ENCODE measurements around the gene CALCOCO1. TPM values are rescaled to one million over a fixed set of nuclear protein-coding genes. Genes with fewer than 3 reads are reported as not detected.

The CALCOCO1 gene
- total RNA-seq (2021) (21.2 to 28.2 TPM (median 27.0 TPM) in 3 replicates), Bru-seq, nascent RNA (percentile 48 among the genes with signal in this experiment)
- long read RNA-seq, experiment 1, full-length matches to known transcripts: 50 of 82 reads
- long read RNA-seq, experiment 1, partial matches to known transcripts: 12 of 82 reads
- long read RNA-seq, experiment 1, other reads (novel, unspliced or antisense): 20 of 82 reads
- long read RNA-seq, experiment 2, partial matches to known transcripts: 13 of 22 reads
- long read RNA-seq, experiment 2, other reads (novel, unspliced or antisense): 6 of 22 reads
- long read RNA-seq, experiment 3, partial matches to known transcripts: 1 of 3 reads
- long read RNA-seq, experiment 3, other reads (novel, unspliced or antisense): 1 of 3 reads

DNA sequence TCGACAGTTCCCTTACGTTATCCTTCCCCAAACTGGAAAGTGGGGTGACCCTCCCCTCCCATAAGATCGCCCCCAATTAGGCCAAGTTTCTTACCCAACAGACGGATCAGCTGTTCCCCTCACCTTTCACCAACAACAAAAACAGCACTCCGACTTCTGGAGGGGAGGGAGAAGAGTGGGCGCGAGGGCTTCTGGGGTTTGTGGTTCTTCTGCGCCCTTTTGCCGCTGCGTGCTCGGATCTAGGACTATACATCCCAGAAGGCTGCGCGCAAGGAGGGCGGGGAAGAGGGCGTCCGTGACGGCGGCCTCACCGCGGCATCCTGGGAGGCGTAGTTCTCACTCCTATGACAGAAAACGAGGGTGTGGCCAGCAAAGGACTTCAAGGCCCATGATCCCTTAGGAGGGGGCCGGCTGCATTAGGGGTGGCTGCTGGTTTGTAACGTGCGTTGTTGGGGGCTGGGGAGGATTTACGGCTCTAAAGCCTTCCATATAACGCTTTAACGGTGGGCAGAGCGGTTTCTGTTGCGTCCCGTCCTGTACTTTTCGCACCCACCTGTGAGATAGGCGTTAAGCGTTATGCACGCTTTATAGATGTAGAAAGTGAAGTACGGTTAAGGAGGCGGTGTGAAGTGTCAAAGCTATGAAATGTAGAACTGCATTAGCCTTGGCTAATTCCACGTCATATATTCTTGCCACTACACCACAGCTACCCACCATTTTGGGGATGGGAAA is at the start of gene CALCOCO1:
Gene CALCOCO1 (minus strand): TSS at position 143 of the 732 bp plus-strand sequence. CDS start 2,210 bp downstream, outside the sequence.
- Mint-ChIP-seq H3K36me3 (no peaks in the 10 kb centered on the region), H3K27me3 (ENCODE audit: low read depth) (peaks cover 3% of the 10 kb centered on the region; the same call in 1 of the 2 replicates), H3K27ac (peak within 1 kb of the TSS; percentile 88), H3K4me3 (peak within 1 kb of the TSS; percentile 94), H3K9me3 (peaks cover 4% of the 10 kb centered on the region), H3K4me1 (peaks cover 27% of the 10 kb centered on the region)
- POLR2A ChIA-PET: interaction anchor here (0.6 to 1.8 kb wide), 5 partner anchors 10 to 305 kb away, joined by 3 to 5 read pairs (median 4); partner anchors contain the start of gene ATP5MC2
- ATAC-seq (peak; percentile 98), DNase-seq (ENCODE audit: low spot score) (peak; percentile 98)
- CTCF ChIA-PET: interaction anchor here (0.7 to 13.8 kb wide), 8 partner anchors 10 to 258 kb away, joined by 3 to 191 read pairs (median 4); partner anchors contain the start of genes ATP5MC2, HOXC10 and TARBP2
- TF ChIP-seq FOXK1 (CRISPR knock-in tag; IDR thresholded peaks at IDR 0.05): peak; percentile 94
- TF ChIP-seq MXD4 (CRISPR knock-in tag; IDR thresholded peaks at IDR 0.05; ENCODE audit: borderline replicate concordance): no peak
- TF ChIP-seq, protein P1, sequence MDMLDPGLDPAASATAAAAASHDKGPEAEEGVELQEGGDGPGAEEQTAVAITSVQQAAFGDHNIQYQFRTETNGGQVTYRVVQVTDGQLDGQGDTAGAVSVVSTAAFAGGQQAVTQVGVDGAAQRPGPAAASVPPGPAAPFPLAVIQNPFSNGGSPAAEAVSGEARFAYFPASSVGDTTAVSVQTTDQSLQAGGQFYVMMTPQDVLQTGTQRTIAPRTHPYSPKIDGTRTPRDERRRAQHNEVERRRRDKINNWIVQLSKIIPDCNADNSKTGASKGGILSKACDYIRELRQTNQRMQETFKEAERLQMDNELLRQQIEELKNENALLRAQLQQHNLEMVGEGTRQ (CRISPR knock-in tag; IDR thresholded peaks at IDR 0.05): peak; percentile 68
- TF ChIP-seq MYBL2 (CRISPR knock-in tag; IDR thresholded peaks at IDR 0.05): no peak
- TF ChIP-seq, protein P2, sequence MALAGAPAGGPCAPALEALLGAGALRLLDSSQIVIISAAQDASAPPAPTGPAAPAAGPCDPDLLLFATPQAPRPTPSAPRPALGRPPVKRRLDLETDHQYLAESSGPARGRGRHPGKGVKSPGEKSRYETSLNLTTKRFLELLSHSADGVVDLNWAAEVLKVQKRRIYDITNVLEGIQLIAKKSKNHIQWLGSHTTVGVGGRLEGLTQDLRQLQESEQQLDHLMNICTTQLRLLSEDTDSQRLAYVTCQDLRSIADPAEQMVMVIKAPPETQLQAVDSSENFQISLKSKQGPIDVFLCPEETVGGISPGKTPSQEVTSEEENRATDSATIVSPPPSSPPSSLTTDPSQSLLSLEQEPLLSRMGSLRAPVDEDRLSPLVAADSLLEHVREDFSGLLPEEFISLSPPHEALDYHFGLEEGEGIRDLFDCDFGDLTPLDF (CRISPR knock-in tag; IDR thresholded peaks at IDR 0.05): no peak
- peak; percentile 31; the same call in 1 of the 2 replicates for TF ChIP-seq CREM (CRISPR knock-in tag; IDR thresholded peaks at IDR 0.05)
- TF ChIP-seq, protein P3, sequence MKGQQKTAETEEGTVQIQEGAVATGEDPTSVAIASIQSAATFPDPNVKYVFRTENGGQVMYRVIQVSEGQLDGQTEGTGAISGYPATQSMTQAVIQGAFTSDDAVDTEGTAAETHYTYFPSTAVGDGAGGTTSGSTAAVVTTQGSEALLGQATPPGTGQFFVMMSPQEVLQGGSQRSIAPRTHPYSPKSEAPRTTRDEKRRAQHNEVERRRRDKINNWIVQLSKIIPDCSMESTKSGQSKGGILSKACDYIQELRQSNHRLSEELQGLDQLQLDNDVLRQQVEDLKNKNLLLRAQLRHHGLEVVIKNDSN (CRISPR knock-in tag; IDR thresholded peaks at IDR 0.05): peak; percentile 60; the same call in 1 of the 2 replicates
- no peak for TF ChIP-seq ZNF423 (CRISPR knock-in tag; IDR thresholded peaks at IDR 0.05)
- 0 out of 2 replicates have a peak, but pooled peaks have one; percentile 51 for TF ChIP-seq MAX (CRISPR knock-in tag; IDR thresholded peaks at IDR 0.05)
- TF ChIP-seq ZNF232 (CRISPR knock-in tag; IDR thresholded peaks at IDR 0.05): no peak
- TF ChIP-seq, protein P4, sequence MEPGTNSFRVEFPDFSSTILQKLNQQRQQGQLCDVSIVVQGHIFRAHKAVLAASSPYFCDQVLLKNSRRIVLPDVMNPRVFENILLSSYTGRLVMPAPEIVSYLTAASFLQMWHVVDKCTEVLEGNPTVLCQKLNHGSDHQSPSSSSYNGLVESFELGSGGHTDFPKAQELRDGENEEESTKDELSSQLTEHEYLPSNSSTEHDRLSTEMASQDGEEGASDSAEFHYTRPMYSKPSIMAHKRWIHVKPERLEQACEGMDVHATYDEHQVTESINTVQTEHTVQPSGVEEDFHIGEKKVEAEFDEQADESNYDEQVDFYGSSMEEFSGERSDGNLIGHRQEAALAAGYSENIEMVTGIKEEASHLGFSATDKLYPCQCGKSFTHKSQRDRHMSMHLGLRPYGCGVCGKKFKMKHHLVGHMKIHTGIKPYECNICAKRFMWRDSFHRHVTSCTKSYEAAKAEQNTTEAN (CRISPR knock-in tag; IDR thresholded peaks at IDR 0.05): 0 out of 2 replicates have a peak, but pooled peaks have one; percentile 18
- no peak for TF ChIP-seq JAZF1 (CRISPR knock-in tag; IDR thresholded peaks at IDR 0.05)
- TF ChIP-seq FOXJ3 (CRISPR knock-in tag; IDR thresholded peaks at IDR 0.05; ENCODE audit: borderline replicate concordance): no peak
- peak; percentile 99 for TF ChIP-seq SP1 (CRISPR knock-in tag; conservative IDR thresholded peaks at IDR 0.05)
- TF ChIP-seq GABPB1 (CRISPR knock-in tag; IDR thresholded peaks at IDR 0.05): 0 out of 2 replicates have a peak, but pooled peaks have one; percentile 11

GRCh38 chr12:53776872-53777271 is 49.6 kb upstream of the CALCOCO1 start:
- DNase-seq (ENCODE audit: low spot score) (no peak), ATAC-seq (no peak)
- POLR2A ChIA-PET: no interaction called here
- Mint-ChIP-seq H3K27me3 (ENCODE audit: low read depth) (no peaks in the 10 kb centered on the region; the same call in none of the 2 replicates), H3K9me3 (no peaks in the 10 kb centered on the region), H3K27ac (no peak overlapping the region), H3K36me3 (no peaks in the 10 kb centered on the region), H3K4me3 (no peak overlapping the region), H3K4me1 (peaks cover 16% of the 10 kb centered on the region)
- CTCF ChIA-PET: interaction anchor here (2.2 kb wide), 1 partner anchor 20 kb away, joined by 6 read pairs; no protein-coding TSS in a partner anchor
- TF ChIP-seq SMAD4 (CRISPR knock-in tag; IDR thresholded peaks at IDR 0.05) (no peak), RELA (CRISPR knock-in tag; IDR thresholded peaks at IDR 0.05; ENCODE audit: borderline replicate concordance) (no peak), NFE2L1 (CRISPR knock-in tag; IDR thresholded peaks at IDR 0.05) (no peak), ERG (CRISPR knock-in tag; IDR thresholded peaks at IDR 0.05) (no peak)
- TF ChIP-seq, protein P5, sequence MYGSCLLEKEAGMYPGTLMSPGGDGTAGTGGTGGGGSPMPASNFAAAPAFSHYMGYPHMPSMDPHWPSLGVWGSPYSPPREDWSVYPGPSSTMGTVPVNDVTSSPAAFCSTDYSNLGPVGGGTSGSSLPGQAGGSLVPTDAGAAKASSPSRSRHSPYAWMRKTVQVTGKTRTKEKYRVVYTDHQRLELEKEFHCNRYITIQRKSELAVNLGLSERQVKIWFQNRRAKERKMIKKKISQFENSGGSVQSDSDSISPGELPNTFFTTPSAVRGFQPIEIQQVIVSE (CRISPR knock-in tag; IDR thresholded peaks at IDR 0.05; ENCODE audit: borderline replicate concordance): no peak
- TF ChIP-seq, protein P6, sequence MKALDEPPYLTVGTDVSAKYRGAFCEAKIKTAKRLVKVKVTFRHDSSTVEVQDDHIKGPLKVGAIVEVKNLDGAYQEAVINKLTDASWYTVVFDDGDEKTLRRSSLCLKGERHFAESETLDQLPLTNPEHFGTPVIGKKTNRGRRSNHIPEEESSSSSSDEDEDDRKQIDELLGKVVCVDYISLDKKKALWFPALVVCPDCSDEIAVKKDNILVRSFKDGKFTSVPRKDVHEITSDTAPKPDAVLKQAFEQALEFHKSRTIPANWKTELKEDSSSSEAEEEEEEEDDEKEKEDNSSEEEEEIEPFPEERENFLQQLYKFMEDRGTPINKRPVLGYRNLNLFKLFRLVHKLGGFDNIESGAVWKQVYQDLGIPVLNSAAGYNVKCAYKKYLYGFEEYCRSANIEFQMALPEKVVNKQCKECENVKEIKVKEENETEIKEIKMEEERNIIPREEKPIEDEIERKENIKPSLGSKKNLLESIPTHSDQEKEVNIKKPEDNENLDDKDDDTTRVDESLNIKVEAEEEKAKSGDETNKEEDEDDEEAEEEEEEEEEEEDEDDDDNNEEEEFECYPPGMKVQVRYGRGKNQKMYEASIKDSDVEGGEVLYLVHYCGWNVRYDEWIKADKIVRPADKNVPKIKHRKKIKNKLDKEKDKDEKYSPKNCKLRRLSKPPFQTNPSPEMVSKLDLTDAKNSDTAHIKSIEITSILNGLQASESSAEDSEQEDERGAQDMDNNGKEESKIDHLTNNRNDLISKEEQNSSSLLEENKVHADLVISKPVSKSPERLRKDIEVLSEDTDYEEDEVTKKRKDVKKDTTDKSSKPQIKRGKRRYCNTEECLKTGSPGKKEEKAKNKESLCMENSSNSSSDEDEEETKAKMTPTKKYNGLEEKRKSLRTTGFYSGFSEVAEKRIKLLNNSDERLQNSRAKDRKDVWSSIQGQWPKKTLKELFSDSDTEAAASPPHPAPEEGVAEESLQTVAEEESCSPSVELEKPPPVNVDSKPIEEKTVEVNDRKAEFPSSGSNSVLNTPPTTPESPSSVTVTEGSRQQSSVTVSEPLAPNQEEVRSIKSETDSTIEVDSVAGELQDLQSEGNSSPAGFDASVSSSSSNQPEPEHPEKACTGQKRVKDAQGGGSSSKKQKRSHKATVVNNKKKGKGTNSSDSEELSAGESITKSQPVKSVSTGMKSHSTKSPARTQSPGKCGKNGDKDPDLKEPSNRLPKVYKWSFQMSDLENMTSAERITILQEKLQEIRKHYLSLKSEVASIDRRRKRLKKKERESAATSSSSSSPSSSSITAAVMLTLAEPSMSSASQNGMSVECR (CRISPR knock-in tag; IDR thresholded peaks at IDR 0.05; ENCODE audit: borderline replicate concordance): no peak

Measured in WTC11 (cell line).